ENCODE results near the gene HLA-DOB. TPM values are rescaled to one million over a fixed set of nuclear protein-coding genes. Genes with fewer than 3 reads are reported as not detected.

Gene HLA-DOB
- total RNA-seq, 2 donors from 2014 or later: not detected

DNA sequence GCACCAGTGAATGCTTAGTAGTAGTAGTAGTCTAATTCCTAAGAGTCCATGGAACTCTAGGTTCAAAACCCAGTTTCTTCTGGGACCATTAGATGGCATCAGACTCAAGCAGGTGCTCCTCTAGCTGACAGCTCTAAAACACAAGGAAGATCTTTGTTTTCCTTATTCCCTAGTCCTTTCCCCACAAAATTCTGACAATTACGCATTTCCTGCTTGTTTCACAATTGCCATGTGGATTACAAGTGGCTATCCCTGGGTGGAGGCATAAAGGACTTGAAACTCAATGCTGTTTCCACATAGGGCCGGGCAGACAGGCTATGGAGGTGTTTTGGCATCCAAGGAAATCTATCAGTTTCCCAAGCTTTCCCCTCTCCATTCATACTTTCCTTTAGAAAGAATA, 9.2 kb upstream of the HLA-DOB start:
- Mint-ChIP-seq H3K36me3 (ENCODE audit: low read depth) (no peaks in the 10 kb centered on the region), H3K4me3 (no peak overlapping the region), H3K27me3 (ENCODE audit: insufficient read depth) (no peaks in the 10 kb centered on the region), H3K4me1 (no peaks in the 10 kb centered on the region), H3K9me3 (no peaks in the 10 kb centered on the region), H3K27ac (no peak overlapping the region)
- no peaks in the 10 kb centered on the region for H3K4me1 ChIP-seq (ENCODE audit: control insufficient read depth, insufficient read depth, low read length)
- H3K27ac ChIP-seq (ENCODE audit: low read depth, low read length): no peak overlapping the region
- no peaks in the 10 kb centered on the region for H3K27me3 ChIP-seq (ENCODE audit: control insufficient read depth, insufficient read depth, low read length, poor library complexity, severe bottlenecking)
- H3K9ac ChIP-seq (ENCODE audit: extremely low read depth, low read length, poor library complexity, severe bottlenecking): no peak overlapping the region
- DNase-seq: no peak
- TF ChIP-seq, protein P1, sequence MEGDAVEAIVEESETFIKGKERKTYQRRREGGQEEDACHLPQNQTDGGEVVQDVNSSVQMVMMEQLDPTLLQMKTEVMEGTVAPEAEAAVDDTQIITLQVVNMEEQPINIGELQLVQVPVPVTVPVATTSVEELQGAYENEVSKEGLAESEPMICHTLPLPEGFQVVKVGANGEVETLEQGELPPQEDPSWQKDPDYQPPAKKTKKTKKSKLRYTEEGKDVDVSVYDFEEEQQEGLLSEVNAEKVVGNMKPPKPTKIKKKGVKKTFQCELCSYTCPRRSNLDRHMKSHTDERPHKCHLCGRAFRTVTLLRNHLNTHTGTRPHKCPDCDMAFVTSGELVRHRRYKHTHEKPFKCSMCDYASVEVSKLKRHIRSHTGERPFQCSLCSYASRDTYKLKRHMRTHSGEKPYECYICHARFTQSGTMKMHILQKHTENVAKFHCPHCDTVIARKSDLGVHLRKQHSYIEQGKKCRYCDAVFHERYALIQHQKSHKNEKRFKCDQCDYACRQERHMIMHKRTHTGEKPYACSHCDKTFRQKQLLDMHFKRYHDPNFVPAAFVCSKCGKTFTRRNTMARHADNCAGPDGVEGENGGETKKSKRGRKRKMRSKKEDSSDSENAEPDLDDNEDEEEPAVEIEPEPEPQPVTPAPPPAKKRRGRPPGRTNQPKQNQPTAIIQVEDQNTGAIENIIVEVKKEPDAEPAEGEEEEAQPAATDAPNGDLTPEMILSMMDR (conservative IDR thresholded peaks at IDR 0.05): peak; percentile 70
- no peak overlapping the region for H3K4me3 ChIP-seq (ENCODE audit: low read length)
- 49% methylated on average over 2 of the region's 2 CpGs; no CpG with 5 or more reads in 1 of the 2 experiments for WGBS, 2 experiments (ENCODE audit: insufficient coverage in 1 of 2, insufficient read length in 1 of 2)
- H3K36me3 ChIP-seq (ENCODE audit: control insufficient read depth, insufficient read depth, low read length): no peaks in the 10 kb centered on the region
- H3K9me3 ChIP-seq (ENCODE audit: control insufficient read depth, low read length): no peaks in the 10 kb centered on the region

DNA sequence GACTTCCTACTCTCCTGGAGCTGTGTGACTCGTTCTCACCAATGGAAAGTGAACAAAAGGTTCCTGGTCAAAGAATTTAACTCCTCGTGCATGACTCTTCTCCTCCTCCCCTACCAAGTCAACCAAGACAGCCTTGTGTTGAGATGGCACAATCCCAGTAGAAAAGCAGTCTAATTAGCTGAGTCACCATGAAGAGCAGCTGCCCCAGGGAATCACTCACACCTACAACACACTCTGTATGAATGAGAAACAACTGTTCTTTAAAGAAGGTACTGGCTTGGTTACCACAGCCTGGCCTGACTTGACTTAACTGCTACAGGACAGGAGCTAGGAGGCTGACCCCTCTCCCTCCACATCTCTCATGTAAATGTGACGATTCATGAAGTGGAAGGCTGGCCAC, 2.9 kb upstream of the HLA-DOB start:
- H3K36me3 Mint-ChIP-seq (ENCODE audit: low read depth): no peaks in the 10 kb centered on the region
- TF ChIP-seq, protein P1 (conservative IDR thresholded peaks at IDR 0.05): no peak
- no peaks in the 10 kb centered on the region for H3K9me3 Mint-ChIP-seq
- no peak for DNase-seq
- H3K4me1 Mint-ChIP-seq: no peaks in the 10 kb centered on the region
- WGBS, 2 experiments (ENCODE audit: insufficient coverage in 1 of 2, insufficient read length in 1 of 2): 76 to 100% methylated on average over 1 to 3 of the region's 3 CpGs
- no peaks in the 10 kb centered on the region for H3K36me3 ChIP-seq (ENCODE audit: control insufficient read depth, insufficient read depth, low read length)
- no peak overlapping the region for H3K27ac Mint-ChIP-seq
- H3K27ac ChIP-seq (ENCODE audit: low read depth, low read length): no peak overlapping the region
- H3K27me3 ChIP-seq (ENCODE audit: control insufficient read depth, insufficient read depth, low read length, poor library complexity, severe bottlenecking): no peaks in the 10 kb centered on the region
- no peak overlapping the region for H3K9ac ChIP-seq (ENCODE audit: extremely low read depth, low read length, poor library complexity, severe bottlenecking)
- no peak overlapping the region for H3K4me3 Mint-ChIP-seq
- H3K4me1 ChIP-seq (ENCODE audit: control insufficient read depth, insufficient read depth, low read length): no peaks in the 10 kb centered on the region
- no peak overlapping the region for H3K4me3 ChIP-seq (ENCODE audit: low read length)
- peaks cover 2% of the 10 kb centered on the region for H3K27me3 Mint-ChIP-seq (ENCODE audit: insufficient read depth)
- H3K9me3 ChIP-seq (ENCODE audit: control insufficient read depth, low read length): no peaks in the 10 kb centered on the region

DNA sequence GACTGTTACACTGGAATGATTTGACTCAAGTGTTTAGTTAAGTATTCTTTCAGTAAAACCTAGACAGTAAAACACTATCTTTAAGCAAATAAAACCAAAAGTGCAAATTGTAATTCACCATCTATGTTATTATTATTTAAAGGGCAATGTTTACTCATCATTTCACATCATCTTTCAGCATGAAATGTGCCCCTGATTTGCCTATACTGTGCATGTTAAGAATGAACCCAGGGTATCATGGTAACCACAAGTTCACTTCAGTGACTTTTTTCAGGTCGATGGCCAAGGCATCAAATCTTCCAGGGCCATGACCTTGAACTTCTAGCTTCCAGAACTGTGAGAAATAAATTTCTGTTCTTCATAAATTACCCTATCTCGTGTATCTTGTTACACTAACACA, 2.1 kb upstream of the HLA-DOB start:
- H3K36me3 Mint-ChIP-seq (ENCODE audit: low read depth): no peaks in the 10 kb centered on the region
- 88 to 89% methylated on average over 1 to 2 of the region's 2 CpGs for WGBS, 2 experiments (ENCODE audit: insufficient coverage in 1 of 2, insufficient read length in 1 of 2)
- no peak overlapping the region for H3K27ac Mint-ChIP-seq
- no peaks in the 10 kb centered on the region for H3K4me1 Mint-ChIP-seq
- H3K27me3 Mint-ChIP-seq (ENCODE audit: insufficient read depth): peaks cover 2% of the 10 kb centered on the region
- Histone ChIP-seq H3K9ac (ENCODE audit: extremely low read depth, low read length, poor library complexity, severe bottlenecking) (no peak overlapping the region), H3K4me1 (ENCODE audit: control insufficient read depth, insufficient read depth, low read length) (no peaks in the 10 kb centered on the region), H3K27ac (ENCODE audit: low read depth, low read length) (no peak overlapping the region), H3K9me3 (ENCODE audit: control insufficient read depth, low read length) (no peaks in the 10 kb centered on the region), H3K27me3 (ENCODE audit: control insufficient read depth, insufficient read depth, low read length, poor library complexity, severe bottlenecking) (no peaks in the 10 kb centered on the region), H3K36me3 (ENCODE audit: control insufficient read depth, insufficient read depth, low read length) (no peaks in the 10 kb centered on the region), H3K4me3 (ENCODE audit: low read length) (no peak overlapping the region)
- DNase-seq: no peak
- H3K4me3 Mint-ChIP-seq: no peak overlapping the region
- no peaks in the 10 kb centered on the region for H3K9me3 Mint-ChIP-seq
- TF ChIP-seq, protein P1 (conservative IDR thresholded peaks at IDR 0.05): no peak
